ENCODE data around the gene RNU5B-1.
"Not testable (repeated sequence)": the region's sequence is repeated elsewhere in the genome, so short reads cannot be mapped to it uniquely, and the experiment has no call there.

GRCh38 chr15:65347756-65348155 is 43.3 kb downstream of the RNU5B-1 start:
- TF ChIP-seq CTCF (IDR thresholded peaks at IDR 0.05; ENCODE audit: poor library complexity); EZH2 (IDR thresholded peaks at IDR 0.05; ENCODE audit: borderline replicate concordance): not testable (repeated sequence)
